Kasumi-1 (cell line): Measurements from ENCODE around the gene ITGB8.
"Not testable (repeated sequence)": the region's sequence is repeated elsewhere in the genome, so short reads cannot be mapped to it uniquely, and the experiment has no call there.

Experiments
- DNase-seq, 2 experiments: peaks; one replicate each; lab custom pipeline; 2025; lab: John Stamatoyannopoulos, UW

The ITGB8 gene

DNA sequence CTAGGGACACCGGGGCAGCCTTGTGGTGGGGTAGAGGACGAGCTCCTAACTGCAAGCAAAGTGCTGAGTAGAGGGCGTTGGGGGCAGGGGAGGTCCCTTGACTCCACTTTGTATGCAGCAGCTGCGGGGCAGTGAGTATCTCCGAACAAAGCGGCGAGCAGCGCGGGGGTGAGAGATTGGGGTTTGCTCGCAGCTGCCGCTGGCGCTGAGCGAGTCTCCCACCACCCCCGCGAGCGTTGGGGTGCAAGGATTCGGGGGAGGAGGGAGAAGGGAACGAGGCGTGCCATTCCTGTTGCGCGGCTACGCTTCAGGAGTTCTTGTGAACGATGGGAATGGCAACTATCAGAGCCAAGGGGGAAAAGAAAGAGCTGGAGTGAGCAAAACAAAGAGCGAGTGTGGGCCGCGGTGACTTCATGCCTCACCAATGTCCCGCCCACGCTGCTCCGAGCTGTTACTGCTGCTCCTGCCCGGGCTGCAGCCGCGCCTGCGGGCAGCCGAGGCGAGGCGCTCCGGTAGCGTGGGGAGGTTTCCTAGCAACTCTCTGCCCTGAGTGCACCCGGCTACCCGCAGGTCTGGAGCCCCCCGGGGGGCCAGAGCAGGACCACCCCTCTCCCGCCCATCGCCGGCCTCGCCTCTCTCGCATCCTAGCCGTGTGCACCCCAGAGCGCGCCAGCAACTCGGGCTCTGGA lies at the start of gene ITGB8:
TSS of gene ITGB8 (plus strand) at position 662 of the 689 bp plus-strand sequence. CDS start 907 bp downstream, outside the sequence.
- peak in 1 of 2 experiments; percentile 16 for DNase-seq

DNA sequence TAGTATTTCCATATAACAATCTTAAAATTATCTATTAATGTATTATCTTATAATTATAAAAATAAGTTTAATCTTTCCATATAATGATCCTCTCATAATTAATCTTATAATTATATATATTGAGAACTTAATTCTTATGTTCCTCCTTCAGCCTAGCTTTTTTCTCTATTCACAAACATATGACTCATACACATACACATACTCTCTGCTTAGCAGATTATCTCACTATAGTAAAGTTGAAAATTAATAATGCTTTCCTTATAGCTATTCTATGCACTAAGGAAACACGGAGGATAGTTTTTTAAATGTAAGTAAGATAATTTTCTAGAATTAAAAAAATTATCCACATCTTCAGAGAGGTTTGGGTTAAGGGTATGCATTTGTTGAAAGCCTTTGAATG lies 47.7 kb upstream of the ITGB8 start:
- no peak for DNase-seq

DNA sequence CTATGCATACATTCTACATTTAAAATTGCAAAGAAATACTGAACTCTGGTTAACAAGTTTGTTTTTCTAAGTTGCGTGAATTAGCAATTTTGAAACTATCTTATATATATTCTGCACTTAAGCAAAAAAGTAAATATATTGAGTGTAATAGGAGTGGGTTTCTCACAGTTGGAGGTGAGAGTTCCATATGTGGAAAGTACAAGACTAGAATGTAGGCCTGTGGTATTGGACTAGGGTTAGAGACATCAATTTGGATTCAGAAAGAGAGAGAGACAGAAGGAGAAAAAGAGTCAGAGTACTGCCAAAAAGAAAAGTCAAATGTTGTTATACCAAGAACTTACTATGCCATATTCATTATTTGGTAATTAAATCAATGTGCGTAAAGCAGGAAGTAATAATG lies 47.3 kb upstream of the ITGB8 start:
- DNase-seq = no peak

DNA sequence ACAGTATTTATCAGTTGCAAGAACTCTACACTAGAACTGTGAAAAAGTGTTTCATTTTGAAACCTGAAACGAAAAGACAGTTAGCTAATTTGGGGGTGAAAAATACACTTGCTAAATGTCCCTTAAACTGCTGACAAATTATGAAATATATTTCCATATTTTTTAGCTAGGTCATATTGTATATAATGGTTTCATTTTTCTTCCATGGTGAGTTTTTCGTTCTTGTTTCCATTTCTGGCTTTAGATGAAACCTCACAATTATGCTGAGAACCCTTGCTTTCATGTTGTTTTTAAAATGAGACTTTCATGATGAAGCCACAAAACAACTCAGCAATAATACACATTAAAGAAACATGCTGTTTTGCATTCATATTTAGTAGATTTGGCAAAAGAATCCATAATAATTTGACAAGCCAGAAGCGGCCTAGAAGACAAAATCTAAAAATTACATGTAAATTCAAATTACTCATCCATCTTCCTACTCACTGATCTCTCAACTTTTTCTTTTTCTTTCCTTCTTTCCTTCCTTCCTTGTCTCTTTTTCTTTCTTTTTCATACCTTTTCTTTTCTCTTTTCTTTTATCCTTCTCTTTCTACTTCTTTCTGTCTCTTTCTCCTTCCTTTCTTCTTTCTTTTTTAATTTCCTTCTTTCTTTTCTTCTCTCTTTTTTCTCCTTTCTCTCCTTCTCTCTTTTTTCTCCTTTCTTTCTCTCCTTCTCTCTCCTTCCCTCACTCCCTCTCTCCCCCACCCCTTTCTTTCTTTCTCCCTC lies 46.5 kb upstream of the ITGB8 start:
- DNase-seq = no peak

DNA sequence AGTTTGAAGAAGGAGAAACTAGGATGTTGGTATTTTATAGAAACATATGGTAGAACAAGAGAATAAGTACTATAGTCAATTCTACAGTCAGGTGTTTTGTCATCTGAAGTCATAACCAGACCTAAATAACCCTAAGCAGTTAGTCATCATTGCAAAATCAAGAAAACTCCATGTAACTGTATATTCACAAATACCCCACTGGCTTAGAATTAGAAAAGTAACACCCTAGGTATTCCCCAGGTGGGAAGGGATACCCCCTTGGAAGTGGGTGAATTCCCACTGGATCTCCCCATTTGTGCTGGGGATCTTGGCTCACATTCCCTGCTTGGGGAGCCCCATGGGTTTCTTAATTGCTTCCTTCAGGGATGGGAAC lies 45.9 kb upstream of the ITGB8 start:
- no peak for DNase-seq

DNA sequence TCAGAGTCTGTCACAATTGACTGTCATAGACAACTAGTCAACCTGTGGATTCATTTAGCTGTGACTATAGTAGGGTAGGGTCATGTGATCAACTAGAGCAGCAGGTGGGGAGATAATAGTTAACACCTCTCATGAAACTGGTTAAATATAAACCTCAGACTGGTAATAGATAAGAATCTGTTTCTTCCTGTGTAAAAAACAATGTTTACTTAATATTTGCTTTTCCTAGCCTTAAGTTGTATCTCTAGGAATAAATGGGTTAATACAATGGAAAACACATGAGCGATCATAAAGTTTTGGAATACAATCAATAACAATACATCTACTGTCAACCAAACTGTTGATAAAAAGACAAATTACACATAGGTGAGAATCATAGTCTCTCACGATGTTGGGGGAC lies 43.4 kb upstream of the ITGB8 start:
- no peak for DNase-seq

DNA sequence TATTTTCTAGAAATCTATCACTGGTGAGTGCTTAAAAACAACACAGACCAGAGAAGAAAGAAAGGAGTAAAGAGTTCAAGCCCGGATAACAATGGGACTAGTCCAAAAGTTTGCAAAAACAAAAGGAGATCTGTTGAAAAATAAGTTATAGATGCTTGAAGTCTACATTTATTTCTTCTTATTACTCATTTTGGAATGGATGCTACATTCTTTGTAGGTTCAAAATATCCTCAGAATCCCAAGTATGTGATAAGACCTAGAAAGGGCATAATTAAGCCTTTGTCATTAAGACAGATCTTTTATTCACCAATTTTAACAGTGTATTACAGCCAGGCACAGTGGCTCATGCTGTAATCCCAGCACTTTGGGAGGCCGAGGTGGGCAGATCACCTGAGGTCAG lies 42.7 kb upstream of the ITGB8 start:
- DNase-seq = no peak

DNA sequence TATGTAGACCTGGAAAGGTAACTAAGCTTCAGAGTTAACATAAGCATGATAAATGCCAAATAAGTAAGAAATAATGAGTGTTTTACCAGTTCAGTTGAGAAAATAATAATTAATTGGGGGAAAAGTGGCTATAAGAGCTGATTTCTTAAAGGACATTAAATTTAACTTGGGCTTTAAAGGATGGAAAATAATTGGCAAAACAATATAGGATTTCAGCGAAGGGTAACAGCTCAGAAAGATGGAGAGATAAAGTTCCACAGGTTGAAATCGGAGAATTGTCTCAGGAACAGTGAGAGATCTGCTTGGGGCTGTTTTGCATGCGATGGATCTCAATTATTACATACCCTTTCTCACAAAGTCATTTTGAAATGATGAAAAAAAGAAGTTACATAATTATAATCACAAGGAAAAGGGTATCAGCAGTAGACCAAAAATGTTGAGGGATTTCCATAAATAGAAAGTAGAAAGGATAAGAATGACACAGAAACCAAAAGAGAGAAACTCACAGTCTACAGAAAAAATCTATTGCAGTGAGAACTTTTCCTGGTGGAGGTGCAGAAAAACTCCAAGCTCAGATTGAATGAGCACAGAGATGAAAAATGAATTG lies 40.1 kb upstream of the ITGB8 start:
- DNase-seq = no peak

DNA sequence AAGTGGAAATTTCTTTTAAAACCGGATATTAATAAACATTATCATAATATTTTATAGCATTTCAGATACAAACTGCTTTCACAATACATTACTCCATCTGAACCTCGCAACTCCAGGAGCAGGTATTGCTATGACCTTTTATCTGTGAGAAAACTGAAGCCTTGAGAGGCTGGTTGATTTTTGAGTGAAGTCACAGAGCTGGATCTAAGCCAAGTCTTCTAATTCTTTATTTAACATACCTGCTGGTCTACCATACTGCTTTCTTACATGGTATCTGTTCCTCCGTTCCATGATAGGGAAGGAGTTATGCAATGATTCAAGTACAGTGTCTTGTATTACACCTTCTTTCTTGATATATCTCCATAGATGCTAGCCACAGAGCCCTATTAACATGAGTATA lies 37.4 kb upstream of the ITGB8 start:
- no peak for DNase-seq

DNA sequence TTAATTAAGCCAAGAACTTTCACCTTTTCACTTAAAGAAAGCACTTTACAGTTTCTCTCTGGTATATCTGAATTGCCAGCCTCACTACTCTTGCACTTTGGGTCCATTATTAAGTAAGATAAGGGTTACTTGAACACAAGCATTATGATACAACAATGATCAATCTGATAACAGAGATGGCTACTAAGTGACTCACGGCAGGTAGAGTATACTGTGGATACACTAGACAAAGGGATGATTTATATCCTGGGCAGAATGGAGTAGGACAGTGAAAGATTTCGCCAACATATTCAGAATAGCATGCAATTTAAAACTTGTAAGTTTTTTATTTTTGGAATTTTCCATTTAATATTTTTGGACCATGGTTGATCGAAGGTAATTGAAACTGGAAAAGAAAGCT lies 34.3 kb upstream of the ITGB8 start:
- DNase-seq = no peak

DNA sequence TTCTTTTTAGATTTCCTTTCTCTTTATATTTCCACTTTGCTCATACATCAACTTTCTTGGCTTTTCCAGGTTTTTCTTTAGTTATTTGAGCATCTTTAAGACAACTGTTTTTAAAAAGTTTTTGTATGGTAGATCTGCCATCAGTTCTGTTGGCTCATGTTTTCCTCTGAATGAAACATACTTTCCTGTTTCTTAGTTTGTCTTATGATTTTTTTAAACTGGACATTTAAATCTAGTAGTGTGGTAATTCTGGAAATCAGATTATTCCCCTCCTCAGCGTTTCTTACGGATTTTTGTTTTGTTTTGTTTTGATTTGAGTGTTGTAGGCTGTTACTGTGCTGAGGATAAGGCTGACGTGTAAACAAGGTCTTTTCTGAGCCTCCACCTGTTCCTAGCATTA lies 33.8 kb upstream of the ITGB8 start:
- no peak for DNase-seq

DNA sequence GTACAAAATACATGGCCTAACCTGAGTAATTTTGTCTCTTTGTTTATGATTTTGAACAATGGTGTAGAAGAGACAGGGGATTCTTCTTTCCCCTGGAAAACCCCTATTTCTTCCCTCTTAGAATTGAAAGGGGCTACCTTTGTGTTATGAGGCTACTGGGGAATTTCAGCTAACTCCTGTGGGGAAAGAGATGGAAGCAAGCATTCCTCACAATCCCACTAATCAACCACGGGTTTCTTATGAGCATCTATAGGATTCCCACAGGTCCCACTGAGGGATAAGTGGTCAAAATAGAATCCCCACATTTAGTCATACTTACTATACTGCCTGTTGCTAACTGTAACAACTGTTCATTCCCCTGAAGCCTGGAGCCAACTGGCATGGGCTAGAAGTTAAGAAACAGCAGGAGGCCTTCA lies 32.2 kb upstream of the ITGB8 start:
- no peak for DNase-seq

DNA sequence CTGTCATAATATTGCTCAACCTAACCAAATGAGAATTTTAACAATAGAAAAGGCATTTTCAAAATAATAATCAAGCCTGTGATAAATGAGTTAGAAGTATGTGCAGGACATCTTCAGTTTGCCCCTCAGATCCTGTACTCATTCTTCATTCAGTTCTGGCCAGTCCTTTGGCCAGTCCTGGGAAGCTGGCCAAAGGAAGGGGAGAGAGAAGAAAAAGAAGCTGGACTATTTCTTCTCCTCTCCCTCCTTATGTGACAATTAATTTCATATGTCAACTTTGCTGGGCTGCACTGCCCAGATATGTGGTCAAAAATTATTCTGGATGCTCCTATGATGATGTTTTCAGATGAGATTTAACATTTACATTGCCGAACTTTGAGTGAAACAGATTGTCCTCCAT lies 31.6 kb upstream of the ITGB8 start:
- no peak for DNase-seq

DNA sequence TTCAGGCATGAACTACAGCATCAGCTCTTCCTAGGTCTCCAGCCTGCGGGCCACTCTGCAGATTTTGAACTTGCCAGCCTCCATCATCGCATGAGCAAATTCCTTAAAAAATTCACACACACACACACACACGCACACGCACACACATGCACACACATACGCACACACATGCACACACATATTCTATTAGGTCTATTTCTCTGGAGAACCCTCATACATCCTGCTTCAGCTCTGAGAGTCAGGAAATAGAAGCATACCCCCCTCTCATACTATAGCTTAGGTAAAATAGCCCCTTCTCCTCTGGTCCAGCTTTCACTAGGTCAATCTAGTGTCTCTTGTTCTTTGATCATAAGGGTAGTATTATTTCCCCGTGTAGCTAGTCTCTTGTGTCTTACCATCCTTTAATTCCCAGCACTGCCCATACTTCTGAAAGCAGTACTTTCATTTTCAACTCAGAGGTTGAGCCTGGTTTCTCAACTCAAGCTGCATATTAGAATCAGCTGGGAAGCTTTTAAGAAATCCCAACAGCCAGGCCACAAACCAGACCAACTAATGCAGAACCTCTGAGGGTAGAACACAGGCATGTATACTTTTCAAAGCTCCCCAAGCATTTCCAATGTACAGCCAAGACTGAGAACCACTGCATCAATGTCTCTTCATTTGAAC lies 30.9 kb upstream of the ITGB8 start:
- no peak for DNase-seq

DNA sequence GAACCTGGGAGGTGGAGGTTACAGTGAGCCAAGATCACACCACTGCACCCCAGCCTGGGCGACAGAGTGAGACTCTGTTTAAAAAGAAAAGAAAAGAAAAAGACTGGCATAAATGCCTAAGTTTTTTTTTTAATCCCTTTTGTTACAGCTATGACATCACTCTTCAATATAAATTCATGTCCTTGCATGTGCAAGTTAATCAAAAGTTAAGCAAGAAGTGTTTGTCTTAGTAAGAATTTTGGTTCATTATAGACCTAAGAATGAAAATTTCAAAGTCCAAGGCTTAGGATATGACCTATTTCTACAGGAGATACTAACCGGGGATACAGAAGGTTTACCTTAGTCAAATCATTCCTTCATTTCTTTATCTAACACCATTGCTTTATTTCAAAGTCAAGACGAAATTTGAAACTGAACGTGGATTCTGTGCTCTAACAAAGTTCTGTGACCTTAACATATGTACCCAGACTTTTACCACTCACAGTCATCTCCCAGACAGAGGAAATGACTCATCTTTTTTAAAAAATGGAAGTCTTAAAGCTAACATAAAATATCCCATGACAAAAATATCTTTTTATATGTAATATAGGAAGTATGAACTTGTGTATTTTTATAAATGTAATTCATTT lies 29.3 kb upstream of the ITGB8 start:
- peak; percentile 18 to 34 for DNase-seq

DNA sequence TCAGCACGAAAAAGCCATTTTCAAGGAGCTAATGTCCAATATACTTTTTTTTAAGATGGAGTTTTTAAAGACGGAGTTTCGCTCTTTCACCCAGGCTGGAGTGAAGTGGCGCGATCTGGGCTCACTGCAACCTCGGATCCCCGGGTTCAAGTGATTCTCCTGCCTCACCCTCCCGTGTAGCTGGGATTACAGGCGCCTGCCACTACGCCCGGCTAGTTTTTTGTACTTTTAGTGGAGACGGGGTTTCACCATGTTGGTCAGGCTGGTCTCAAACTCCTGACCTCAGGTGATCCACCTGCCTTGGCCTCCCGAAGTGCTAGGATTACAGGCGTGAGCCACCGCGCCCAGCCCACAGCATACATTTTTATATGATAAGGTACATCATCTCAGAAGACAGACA lies 28.4 kb upstream of the ITGB8 start:
- DNase-seq = not testable (repeated sequence)

DNA sequence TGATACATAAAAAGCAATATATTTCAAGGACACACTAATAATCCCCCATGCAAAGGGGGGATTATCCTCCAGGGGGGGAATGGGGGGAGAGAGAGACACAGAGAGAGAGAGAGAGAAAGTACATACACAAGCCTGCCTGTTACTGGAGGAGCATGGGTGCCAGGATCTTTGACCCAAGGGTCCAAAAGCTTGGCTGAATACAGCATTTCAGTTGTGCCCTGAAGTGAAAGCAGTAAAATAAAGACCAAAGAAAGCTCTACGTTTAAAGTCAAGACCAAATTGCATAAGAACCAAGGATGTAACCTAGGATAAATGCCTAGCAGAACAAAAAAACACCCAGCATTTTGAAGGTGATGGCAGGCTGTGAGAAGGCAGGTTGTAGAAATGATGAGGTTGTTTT lies 27.8 kb upstream of the ITGB8 start:
- no peak for DNase-seq

DNA sequence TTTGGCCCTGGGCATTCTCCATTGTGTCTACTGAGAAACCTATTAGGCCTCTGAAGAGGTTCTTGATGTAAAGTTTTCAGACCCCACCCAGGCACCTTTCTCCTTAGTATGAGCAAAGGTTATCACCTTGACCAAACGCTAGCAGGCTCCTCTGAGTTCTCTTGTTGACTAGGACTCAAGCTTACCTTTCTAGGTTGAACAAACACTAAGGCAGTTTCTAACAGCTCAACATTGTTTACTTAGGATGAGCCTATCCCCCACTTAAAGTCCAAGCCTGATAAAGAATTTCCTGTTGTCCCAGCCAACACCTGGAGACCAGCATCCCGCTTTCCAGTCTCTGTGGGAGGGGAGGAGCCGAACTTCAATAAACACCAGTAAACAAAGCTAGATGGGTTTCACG lies 26.3 kb upstream of the ITGB8 start:
- DNase-seq = no peak

DNA sequence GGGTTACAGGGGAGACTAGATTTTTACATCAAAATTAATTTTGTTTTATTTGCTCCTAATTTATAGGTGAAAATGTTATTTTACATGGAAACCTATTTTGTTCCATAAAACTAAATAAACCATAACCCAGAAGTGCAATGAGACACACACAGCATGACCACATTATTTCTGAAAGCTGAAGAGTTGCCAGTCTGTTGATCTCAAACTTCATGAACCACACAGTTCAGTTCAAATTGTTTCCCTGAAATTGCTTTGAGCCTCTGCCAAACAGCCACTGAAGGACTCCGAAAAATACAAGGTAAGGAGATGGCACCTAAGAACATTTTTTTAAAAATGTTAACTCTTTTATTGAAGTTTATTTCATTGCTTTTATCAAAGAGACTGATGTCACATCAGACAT lies 25.0 kb upstream of the ITGB8 start:
- no peak for DNase-seq

DNA sequence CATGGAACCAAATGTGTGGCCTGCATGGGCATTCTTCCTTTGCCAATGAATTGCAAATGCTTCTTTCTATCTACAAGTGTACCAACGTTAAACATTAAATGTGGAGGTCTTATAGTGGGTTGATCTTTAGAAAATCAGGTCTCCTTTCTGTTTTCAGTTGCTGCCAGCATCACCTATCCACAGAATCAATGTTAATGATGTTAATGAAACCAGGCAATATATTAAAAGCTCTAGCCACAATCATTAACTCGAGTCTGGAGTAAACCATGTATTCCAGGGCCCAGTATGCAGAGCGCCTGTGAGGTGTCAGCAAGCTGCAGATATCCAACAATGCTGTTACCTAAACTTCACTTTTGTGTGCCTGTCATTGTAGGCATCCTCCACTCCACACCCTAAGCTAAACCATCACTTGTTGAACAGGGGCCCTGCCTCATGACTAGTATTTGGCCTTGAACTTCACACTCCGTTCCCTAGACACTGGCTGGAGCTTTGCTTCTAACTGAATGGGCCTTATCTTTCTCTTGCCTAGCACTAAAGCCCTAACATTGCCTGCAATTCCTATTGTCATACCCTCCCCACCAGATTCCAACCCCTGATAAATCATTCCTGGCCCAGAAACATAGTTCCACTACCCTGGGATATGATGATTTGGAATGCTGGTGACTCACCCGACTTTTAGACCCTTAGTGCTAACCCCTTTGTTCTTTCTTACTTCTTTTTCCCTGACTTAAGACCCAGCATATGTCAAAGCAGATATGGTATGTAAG lies 24.3 kb upstream of the ITGB8 start:
- DNase-seq = no peak

DNA sequence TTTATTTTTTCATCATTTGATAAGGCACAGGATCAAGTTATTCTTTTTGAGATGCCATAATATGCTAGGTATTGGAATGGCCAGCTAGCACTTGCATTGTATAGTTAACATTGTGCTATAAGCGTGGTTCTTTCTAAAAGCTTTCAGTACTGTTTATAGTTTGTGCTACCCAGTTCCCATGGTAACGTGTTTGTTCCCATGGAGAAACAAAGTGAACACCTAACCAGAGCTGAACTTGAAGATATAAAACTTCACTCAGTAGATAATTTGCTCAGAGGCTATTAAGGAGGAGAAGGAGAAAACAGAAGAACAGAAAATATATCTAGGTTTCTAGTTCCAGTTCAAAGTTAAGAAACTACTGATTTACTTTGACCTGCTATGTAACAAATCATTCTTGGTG lies 23.6 kb upstream of the ITGB8 start:
- no peak for DNase-seq

DNA sequence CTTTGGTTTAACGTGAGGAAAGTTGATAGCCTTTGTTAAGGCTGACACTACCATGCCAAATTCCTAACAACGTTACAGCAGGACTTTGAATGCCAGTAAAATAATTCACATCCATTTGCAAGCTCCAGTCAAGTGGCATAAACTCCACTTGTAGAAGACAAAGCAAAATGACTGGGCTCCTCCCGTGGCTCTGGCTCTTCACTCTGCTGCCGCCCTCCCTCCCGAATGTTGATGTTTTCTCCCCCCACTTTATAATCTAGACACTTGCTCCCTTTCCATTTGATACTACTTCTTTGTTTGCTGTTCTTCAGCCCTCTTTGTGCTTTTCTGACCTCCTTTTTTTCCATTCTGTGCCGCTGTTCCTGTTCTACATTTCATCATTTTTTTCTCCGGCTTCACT lies 22.8 kb upstream of the ITGB8 start:
- DNase-seq = no peak
